HG02798 (cell line): Measurements from ENCODE around the gene DBI.
A peak's percentile ranks its signal among the peaks of the same experiment; 100 is the strongest.
"Not testable (repeated sequence)": the region's sequence is repeated elsewhere in the genome, so short reads cannot be mapped to it uniquely, and the experiment has no call there.

Experiments
- ATAC-seq: cut with Tn5 transposase; IDR thresholded peaks from one replicate; pipeline ENCODE4 v1.9.1; 2021; ENCODE audit warnings: mild to moderate bottlenecking; ENCODE audit not compliant: unreplicated experiment, poor library complexity

Gene DBI

GRCh38 chr2:119360423-119360966 is 6.3 kb upstream of the DBI start:
- no peak for ATAC-seq

- ATAC-seq, result no peak
Measured at GRCh38 chr2:119364798-119365197, 2.0 kb upstream of the DBI start.

GRCh38 chr2:119365436-119365835 is 1.3 kb upstream of the DBI start:
- no peak for ATAC-seq

GRCh38 chr2:119366161-119366648 is 572 bp upstream of the DBI start:
- peak; percentile 0 for ATAC-seq

GRCh38 chr2:119367472-119368099 is 809 bp downstream of the DBI start:
- ATAC-seq, result peak; percentile 32

GRCh38 chr2:119369845-119370244 is 3.1 kb downstream of the DBI start:
- no peak for ATAC-seq

- ATAC-seq, result no peak
Measured at GRCh38 chr2:119371111-119371510, 4.3 kb downstream of the DBI start.

- no peak for ATAC-seq
Measured at GRCh38 chr2:119372778-119373568, 6.2 kb downstream of the DBI start.

GRCh38 chr2:119373907-119374745 is 7.3 kb downstream of the DBI start:
- not testable (repeated sequence) for ATAC-seq

GRCh38 chr2:119376406-119376805 is 9.6 kb downstream of the DBI start:
- ATAC-seq, result not testable (repeated sequence)

- ATAC-seq, result no peak
Measured at GRCh38 chr2:119376810-119377209, 10.0 kb downstream of the DBI start.

GRCh38 chr2:119377294-119377992 is 10.7 kb downstream of the DBI start:
- no peak for ATAC-seq

GRCh38 chr2:119377993-119378345 is 11.2 kb downstream of the DBI start:
- no peak for ATAC-seq

GRCh38 chr2:119378566-119378965 is 11.8 kb downstream of the DBI start:
- no peak for ATAC-seq

GRCh38 chr2:119383410-119384140 is 16.8 kb downstream of the DBI start:
- ATAC-seq, result no peak

- no peak for ATAC-seq
Measured at GRCh38 chr2:119384971-119385370, 18.2 kb downstream of the DBI start.

GRCh38 chr2:119385466-119385865 is 18.7 kb downstream of the DBI start:
- no peak for ATAC-seq

- ATAC-seq, result peak; percentile 88
Measured at GRCh38 chr2:119387381-119388129, 20.8 kb downstream of the DBI start.
